ENCODE data around the gene LRRC43. TPM values are rescaled to one million over a fixed set of nuclear protein-coding genes. Genes with fewer than 3 reads are reported as not detected.

LRRC43 gene
- total and polyA plus RNA-seq, 8 donors = 1.3 to 2.2 TPM; not detected in 6

DNA sequence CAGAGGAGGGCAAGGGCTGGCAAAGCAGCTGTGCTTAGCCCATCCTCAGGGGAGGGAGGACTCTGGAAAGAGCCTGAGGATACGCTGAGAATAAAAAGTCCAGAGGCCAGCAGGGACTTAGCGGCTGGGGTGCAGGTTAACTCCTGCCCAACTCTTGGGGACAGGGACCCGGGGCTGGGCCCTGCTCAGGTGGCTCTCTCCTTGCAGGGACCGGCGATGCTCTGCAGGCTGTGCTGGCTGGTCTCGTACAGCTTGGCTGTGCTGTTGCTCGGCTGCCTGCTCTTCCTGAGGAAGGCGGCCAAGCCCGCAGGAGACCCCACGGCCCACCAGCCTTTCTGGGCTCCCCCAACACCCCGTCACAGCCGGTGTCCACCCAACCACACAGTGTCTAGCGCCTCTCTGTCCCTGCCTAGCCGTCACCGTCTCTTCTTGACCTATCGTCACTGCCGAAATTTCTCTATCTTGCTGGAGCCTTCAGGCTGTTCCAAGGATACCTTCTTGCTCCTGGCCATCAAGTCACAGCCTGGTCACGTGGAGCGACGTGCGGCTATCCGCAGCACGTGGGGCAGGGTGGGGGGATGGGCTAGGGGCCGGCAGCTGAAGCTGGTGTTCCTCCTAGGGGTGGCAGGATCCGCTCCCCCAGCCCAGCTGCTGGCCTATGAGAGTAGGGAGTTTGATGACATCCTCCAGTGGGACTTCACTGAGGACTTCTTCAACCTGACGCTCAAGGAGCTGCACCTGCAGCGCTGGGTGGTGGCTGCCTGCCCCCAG lies 23.4 kb downstream of the LRRC43 start:
- TF ChIP-seq, protein P1, sequence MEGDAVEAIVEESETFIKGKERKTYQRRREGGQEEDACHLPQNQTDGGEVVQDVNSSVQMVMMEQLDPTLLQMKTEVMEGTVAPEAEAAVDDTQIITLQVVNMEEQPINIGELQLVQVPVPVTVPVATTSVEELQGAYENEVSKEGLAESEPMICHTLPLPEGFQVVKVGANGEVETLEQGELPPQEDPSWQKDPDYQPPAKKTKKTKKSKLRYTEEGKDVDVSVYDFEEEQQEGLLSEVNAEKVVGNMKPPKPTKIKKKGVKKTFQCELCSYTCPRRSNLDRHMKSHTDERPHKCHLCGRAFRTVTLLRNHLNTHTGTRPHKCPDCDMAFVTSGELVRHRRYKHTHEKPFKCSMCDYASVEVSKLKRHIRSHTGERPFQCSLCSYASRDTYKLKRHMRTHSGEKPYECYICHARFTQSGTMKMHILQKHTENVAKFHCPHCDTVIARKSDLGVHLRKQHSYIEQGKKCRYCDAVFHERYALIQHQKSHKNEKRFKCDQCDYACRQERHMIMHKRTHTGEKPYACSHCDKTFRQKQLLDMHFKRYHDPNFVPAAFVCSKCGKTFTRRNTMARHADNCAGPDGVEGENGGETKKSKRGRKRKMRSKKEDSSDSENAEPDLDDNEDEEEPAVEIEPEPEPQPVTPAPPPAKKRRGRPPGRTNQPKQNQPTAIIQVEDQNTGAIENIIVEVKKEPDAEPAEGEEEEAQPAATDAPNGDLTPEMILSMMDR (IDR thresholded peaks at IDR 0.05) = no peak
- TF ChIP-seq POLR2A (IDR thresholded peaks at IDR 0.05) (no peak), POLR2AphosphoS5 (IDR thresholded peaks at IDR 0.05) (no peak), EP300 (IDR thresholded peaks at IDR 0.05) (no peak)
- Histone ChIP-seq H3K27ac (no peak overlapping the region), H3K36me3 (peaks cover 41 to 49% (median 48%) of the 10 kb centered on the region in 4 donors), H3K9me3 (no peaks in the 10 kb centered on the region), H3K4me1 (peaks cover 19 to 29% (median 24%) of the 10 kb centered on the region in 4 donors), H3K27me3 (peaks cover 0 to 43% (median 32%) of the 10 kb centered on the region in 3 donors), H3K4me3 (no peak overlapping the region)
- intact Hi-C loops (cut with DNase I; ENCODE audit: low total_unique reads) = no loop called here
- DNase-seq = no peak
- 58 to 75% (median 61%) methylated on average over 26 to 27 of the region's 27 CpGs for WGBS, 5 donors

- intact Hi-C loops (cut with DNase I; ENCODE audit: low total_unique reads) = no loop called here
- H3K4me3 ChIP-seq = no peak overlapping the region
- H3K27me3 ChIP-seq = peaks cover 0 to 36% (median 25%) of the 10 kb centered on the region in 3 donors
- no peak for DNase-seq
- WGBS, 5 donors = 84 to 93% (median 90%) methylated on average over 3 to 8 of the region's 8 CpGs
- TF ChIP-seq, protein P1 (IDR thresholded peaks at IDR 0.05) = no peak
- TF ChIP-seq EP300 (IDR thresholded peaks at IDR 0.05) (no peak), POLR2AphosphoS5 (IDR thresholded peaks at IDR 0.05) (no peak), POLR2A (IDR thresholded peaks at IDR 0.05) (no peak)
- no peaks in the 10 kb centered on the region for H3K9me3 ChIP-seq
- H3K27ac ChIP-seq = no peak overlapping the region
- H3K4me1 ChIP-seq = peaks cover 19 to 29% (median 24%) of the 10 kb centered on the region in 4 donors
- peaks cover 44 to 56% (median 55%) of the 10 kb centered on the region in 4 donors for H3K36me3 ChIP-seq
Measured at GRCh38 chr12:122206976-122207375, 24.1 kb downstream of the LRRC43 start.

DNA sequence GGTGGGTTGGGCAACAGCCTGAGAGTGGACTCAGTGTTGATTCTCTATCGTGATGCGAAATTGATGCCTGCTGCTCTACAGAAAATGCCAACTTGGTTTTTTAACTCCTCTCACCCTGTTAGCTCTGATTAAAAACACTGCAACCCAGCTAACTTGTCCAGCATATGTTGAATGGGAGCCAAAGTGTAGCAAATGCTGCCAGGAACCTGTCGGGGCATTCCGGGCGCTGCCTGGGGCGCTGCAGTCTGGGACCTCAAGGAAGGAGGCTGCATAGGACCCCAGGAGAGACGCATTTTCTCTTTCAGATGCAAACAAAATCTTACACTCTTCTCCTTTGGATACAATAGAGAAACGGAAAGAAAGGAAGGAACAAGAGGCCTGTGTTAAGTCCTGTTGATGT lies 24.5 kb downstream of the LRRC43 start:
- peaks cover 19 to 29% (median 24%) of the 10 kb centered on the region in 4 donors for H3K4me1 ChIP-seq
- 79 to 85% (median 82%) methylated on average over 8 of the region's 8 CpGs for WGBS, 5 donors
- no peak overlapping the region for H3K27ac ChIP-seq
- intact Hi-C loops (cut with DNase I; ENCODE audit: low total_unique reads) = no loop called here
- peaks cover 0 to 34% (median 25%) of the 10 kb centered on the region in 3 donors for H3K27me3 ChIP-seq
- DNase-seq = no peak
- H3K36me3 ChIP-seq = peaks cover 48 to 60% (median 59%) of the 10 kb centered on the region in 4 donors
- H3K4me3 ChIP-seq = no peak overlapping the region
- TF ChIP-seq POLR2A (IDR thresholded peaks at IDR 0.05) = no peak
- no peak for TF ChIP-seq EP300 (IDR thresholded peaks at IDR 0.05)
- TF ChIP-seq POLR2AphosphoS5 (IDR thresholded peaks at IDR 0.05) = no peak
- TF ChIP-seq, protein P1 (IDR thresholded peaks at IDR 0.05) = no peak
- H3K9me3 ChIP-seq = no peaks in the 10 kb centered on the region

GRCh38 chr12:122208073-122208820 lies 25.3 kb downstream of the LRRC43 start:
- no peak for TF ChIP-seq POLR2A (IDR thresholded peaks at IDR 0.05)
- TF ChIP-seq EP300 (IDR thresholded peaks at IDR 0.05) = no peak
- no peak for TF ChIP-seq POLR2AphosphoS5 (IDR thresholded peaks at IDR 0.05)
- TF ChIP-seq, protein P1 (IDR thresholded peaks at IDR 0.05) = no peak
- peaks cover 51 to 69% (median 68%) of the 10 kb centered on the region in 4 donors for H3K36me3 ChIP-seq
- intact Hi-C loops (cut with DNase I; ENCODE audit: low total_unique reads) = no loop called here

More at GRCh38 chr12:122208073-122208820, 25.3 kb downstream of the LRRC43 start:
- Histone ChIP-seq H3K4me1 (peaks cover 13 to 23% (median 18%) of the 10 kb centered on the region in 4 donors), H3K27me3 (peaks cover 0 to 26% (median 19%) of the 10 kb centered on the region in 3 donors), H3K9me3 (no peaks in the 10 kb centered on the region), H3K4me3 (no peak overlapping the region), H3K27ac (no peak overlapping the region)
- WGBS, 5 donors = 91 to 96% (median 93%) methylated on average over 18 of the region's 18 CpGs
- no peak for DNase-seq
